Central memory CD4-positive, alpha-beta T cell (primary cell): ENCODE measurements around the gene SEL1L2.

Source experiments
- DNase-seq: peaks from one replicate; pipeline ENCODE4 v3.0.0; 2022

The SEL1L2 gene

GRCh38 chr20:13809855-13810254 is 180.6 kb downstream of the SEL1L2 start:
- no peak for DNase-seq

- DNase-seq = no peak
Observed at GRCh38 chr20:13809373-13809772, 181.0 kb downstream of the SEL1L2 start.

GRCh38 chr20:13800728-13801134 is 189.7 kb downstream of the SEL1L2 start:
- DNase-seq = no peak

- no peak for DNase-seq
Observed at GRCh38 chr20:13799974-13800373, 190.4 kb downstream of the SEL1L2 start.
